HG03108 (cell line): ENCODE data around the gene AGPS.
"Not testable (repeated sequence)": the region's sequence is repeated elsewhere in the genome, so short reads cannot be mapped to it uniquely, and the experiment has no call there.

Experiments used
- ATAC-seq: cut with Tn5 transposase; IDR thresholded peaks from one replicate; pipeline ENCODE4 v1.9.1; 2021; ENCODE audit warnings: moderate library complexity; ENCODE audit not compliant: unreplicated experiment

Gene AGPS

GRCh38 chr2:177547772-177548171 lies 155.2 kb downstream of the AGPS start:
- ATAC-seq = no peak

GRCh38 chr2:177548636-177549035 lies 156.1 kb downstream of the AGPS start:
- ATAC-seq = no peak

GRCh38 chr2:177549171-177549570 lies 156.6 kb downstream of the AGPS start:
- ATAC-seq = no peak

DNA sequence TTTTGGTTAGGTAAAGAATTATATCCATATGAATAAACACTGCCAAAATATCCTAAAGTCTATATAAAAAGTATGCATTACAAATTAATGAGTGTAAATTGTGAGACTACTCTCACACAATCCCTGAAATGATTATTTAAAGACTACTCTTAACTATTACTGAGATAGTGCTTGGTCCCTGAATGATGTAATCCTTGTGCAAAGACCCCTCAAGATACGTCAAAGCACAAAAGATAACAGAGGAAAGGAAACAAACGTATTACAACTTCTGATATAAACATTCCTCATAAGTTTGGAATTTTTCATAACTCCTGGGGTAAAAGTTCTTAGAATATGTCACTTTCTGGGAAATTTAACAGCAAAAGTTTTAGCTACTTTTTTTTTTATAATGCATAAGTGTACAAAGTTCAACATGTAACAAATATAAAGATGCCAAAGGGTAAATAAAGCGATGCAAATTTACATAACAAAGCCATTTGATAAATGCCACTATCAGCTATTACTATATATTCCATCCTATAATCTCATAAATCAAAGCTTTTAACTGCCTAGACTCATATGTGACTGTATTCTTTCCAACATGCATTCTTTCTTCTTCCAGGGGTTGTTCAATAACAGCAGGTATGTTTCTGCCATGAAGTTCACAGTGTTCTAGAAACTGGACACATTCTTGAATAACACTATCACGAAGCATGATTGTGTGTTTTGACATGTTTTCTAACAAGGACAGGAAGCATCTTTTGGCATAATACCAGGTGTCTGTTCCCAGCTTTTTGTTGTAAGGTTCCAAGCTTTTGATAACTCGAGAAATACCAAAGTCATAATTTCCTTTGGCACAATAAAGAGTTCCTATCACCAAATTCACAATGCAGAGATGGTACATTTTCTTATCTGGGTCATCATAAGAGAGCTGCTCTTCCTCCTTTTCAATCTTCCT lies 158.0 kb downstream of the AGPS start:
- ATAC-seq = no peak

DNA sequence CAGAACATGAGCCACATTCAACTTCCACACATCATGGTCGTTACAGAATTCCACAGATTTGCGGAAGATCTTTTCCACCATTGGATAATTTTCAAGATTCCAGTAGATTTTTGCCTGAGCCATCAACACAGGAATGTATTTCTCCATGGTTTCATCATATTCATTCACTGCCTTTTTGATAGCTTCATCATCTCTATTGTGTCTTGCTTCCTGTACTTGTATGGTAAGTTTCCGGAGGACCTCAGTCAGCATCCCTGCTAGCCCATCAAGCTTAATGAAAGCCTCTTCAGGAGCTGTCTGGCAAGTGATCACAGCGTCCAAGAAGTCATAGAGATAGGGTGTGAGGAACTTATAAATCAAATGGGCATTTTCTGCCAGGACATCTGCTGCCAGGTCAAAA lies 158.8 kb downstream of the AGPS start:
- not testable (repeated sequence) for ATAC-seq

DNA sequence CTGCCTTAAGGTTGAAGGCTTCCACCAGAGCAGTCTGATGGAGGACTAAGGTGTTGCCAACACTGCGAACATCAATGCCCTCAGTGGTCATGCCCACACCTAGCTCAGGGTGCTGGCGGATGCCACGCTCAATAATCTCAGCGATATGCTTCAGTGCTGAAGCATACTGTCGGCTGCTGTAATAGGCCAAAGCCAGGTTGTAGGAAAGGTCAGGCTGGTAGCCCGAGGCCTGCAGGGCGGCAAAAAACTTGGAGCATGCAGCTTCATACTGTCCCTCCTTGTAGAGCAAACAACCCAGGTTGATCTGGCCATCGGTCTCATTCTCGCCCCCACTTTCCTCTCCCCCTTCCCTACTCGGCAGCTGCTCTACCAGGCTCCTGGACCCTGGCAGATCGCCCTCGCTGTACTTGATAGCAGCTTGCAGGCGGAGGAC lies 159.4 kb downstream of the AGPS start:
- ATAC-seq = no peak

GRCh38 chr2:177552422-177553175 lies 160.0 kb downstream of the AGPS start:
- peak; percentile 88 for ATAC-seq

DNA sequence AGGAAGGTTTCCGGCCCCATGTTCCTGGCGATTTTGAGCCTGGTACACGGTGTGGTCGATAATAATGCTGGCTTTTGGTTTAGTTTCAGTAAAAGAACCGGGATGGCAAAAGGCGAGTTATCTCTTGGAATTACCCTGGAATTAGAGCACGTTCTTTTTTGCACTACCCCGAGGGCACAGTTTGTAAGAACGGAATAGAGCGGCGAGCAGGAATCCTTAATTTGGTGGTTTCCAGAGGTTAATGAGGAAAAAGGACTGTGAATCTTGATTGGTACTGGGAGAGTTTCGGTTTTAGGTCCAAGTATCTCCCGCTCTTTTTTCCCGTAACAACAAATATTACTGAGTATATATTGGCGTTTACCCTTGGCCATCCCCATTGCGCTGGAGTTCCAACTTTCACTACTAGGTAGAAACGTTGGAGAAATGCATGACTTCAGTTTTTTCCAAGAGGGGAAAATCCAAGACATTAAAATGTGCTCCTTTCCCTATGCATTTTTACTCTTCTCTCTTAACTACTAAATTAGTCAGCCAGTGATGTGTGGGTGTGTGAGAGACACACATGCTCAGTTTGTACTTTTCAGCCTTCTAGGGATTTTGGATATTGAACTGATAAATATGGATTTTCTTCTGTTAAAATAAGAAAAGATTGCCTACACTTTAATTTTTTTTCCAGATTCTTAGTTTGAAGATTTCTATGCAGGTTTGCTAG lies 160.8 kb downstream of the AGPS start:
- ATAC-seq = no peak

DNA sequence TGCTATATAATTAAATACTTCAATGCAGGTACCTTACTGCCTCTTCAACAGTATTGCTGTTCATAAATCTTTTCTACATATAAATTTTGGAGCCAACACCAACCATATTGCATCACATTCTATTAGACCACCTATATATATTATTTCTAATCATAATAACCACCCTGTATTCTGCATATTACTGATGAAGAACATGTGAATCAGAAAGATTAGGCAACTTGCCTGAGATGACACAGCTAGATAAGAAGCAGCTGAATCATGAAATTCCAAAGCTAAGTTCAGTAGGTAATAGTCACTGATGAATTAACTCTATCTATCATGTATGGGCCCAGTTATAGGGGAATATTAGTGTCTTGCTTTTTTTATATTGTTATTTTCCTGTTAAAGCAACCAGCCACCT lies 161.8 kb downstream of the AGPS start:
- ATAC-seq = no peak

GRCh38 chr2:177556153-177556552 lies 163.6 kb downstream of the AGPS start:
- no peak for ATAC-seq

DNA sequence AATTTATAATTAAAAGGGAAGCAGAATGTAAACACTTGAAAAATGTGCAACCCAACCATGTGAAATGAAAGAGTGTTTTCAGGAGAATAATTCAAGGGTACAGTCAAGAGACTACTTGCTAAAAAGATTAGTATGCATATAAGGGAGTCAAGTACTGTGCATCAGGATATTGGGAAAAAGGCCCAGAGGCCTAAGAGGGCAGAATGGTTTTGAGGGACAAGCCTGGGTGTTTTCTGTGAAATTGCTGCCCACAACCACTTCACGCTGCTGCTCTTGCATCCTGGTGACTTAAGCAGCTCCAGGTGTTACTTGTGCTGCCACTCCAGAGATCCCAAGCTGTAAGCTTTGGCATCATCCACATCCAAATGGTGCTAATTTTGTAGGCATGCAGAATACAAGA lies 165.2 kb downstream of the AGPS start:
- no peak for ATAC-seq

- ATAC-seq = no peak
These were observed 167.1 kb downstream of the AGPS start for GRCh38 chr2:177559638-177560037.

GRCh38 chr2:177568390-177568789 lies 175.8 kb downstream of the AGPS start:
- ATAC-seq = no peak

- ATAC-seq = no peak
These were observed 176.3 kb downstream of the AGPS start for GRCh38 chr2:177568893-177569292.

- ATAC-seq = no peak
These were observed 179.7 kb downstream of the AGPS start for GRCh38 chr2:177572236-177572671.

- no peak for ATAC-seq
These were observed 180.5 kb downstream of the AGPS start for GRCh38 chr2:177573120-177573519.

GRCh38 chr2:177574356-177574755 lies 181.8 kb downstream of the AGPS start:
- no peak for ATAC-seq

DNA sequence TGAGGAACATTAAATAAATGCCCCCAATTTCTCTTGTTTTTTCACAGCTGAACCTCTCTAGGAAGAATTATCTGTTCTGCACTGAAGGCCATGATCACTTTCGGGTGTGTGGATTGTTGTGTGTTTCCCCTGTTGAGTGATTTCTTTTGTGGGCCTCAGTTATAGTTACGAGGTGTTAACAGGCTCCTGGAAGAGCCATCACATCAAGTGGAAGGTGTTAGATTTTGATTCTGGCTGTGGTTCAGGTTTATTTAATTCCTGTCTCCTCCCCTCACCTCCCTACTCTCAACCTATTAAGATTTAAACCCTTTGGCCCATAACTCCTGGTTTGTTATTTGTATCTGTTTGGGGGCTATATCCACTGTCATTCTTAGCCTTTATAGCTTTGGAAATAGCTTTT lies 182.8 kb downstream of the AGPS start:
- no peak for ATAC-seq

GRCh38 chr2:177577075-177577474 lies 184.5 kb downstream of the AGPS start:
- ATAC-seq = no peak

GRCh38 chr2:177578454-177578853 lies 185.9 kb downstream of the AGPS start:
- no peak for ATAC-seq

GRCh38 chr2:177579486-177580036 lies 187.0 kb downstream of the AGPS start:
- no peak for ATAC-seq
